PC-3 (cell line): ENCODE measurements around the gene MIPOL1. TPM values are rescaled to one million over a fixed set of nuclear protein-coding genes. Genes with fewer than 3 reads are reported as not detected.

Source experiments
- ATAC-seq: fragments of 200-7000 bp; cut with Tn5 transposase; 2 replicates; pipeline ENCODE4 v1.9.1; 2020; ENCODE audit warnings: mild to moderate bottlenecking, moderate library complexity
- BruUV-seq: library from RNA; stranded (reverse); fragments of 400-500 nt; replicated peaks from 2 replicates; lab custom pipeline; 2021; lab: Mats Ljungman, UMichigan
- CTCF ChIA-PET: fragments of 300-600 bp; sonication (Branson Sonifier 250); formaldehyde crosslinking; loops from one replicate; lab custom pipeline; 2022; ENCODE audit warnings: antibody characterized with exemption; lab: Charles Lee
- POLR2A ChIA-PET: fragments of 300-600 bp; sonication (Branson Sonifier 250); formaldehyde crosslinking; loops from one replicate; lab custom pipeline; 2022; ENCODE audit warnings: antibody characterized with exemption; ENCODE audit not compliant: unreplicated experiment; lab: Charles Lee
- DNase-seq: peaks from one replicate; pipeline ENCODE4 v3.0.0-alpha.2; 2015
- H2AFZ ChIP-seq: fragments of 300-600 bp; sonication (generic); 2 replicates; pipeline ENCODE4 v1.6.0; 2016; ENCODE audit warnings: antibody characterized with exemption, low read length
- H3F3A ChIP-seq: fragments of 300-600 bp; sonication (generic); one replicate; pipeline ENCODE4 v1.6.0; 2017; ENCODE audit warnings: antibody characterized with exemption, low read length, control low read depth, mild to moderate bottlenecking; ENCODE audit not compliant: unreplicated experiment
- H3K27ac ChIP-seq: fragments of 300-600 bp; sonication (generic); 2 replicates; pipeline ENCODE4 v1.5.1; 2016; ENCODE audit warnings: mild to moderate bottlenecking, low read length
- H3K27me3 ChIP-seq: fragments of 300-600 bp; sonication (generic); 2 replicates; pipeline ENCODE4 v1.6.1; 2016; ENCODE audit warnings: low read length, mixed read lengths
- H3K36me3 ChIP-seq: fragments of 300-600 bp; sonication (generic); 2 replicates; pipeline ENCODE4 v1.6.1; 2016; ENCODE audit warnings: low read depth, mixed run types, low read length, mixed read lengths
- H3K4me1 ChIP-seq: fragments of 300-600 bp; sonication (generic); 2 replicates; pipeline ENCODE4 v1.5.1; 2016; ENCODE audit warnings: low read length; ENCODE audit not compliant: insufficient read depth
- H3K4me2 ChIP-seq: fragments of 300-600 bp; sonication (generic); 2 replicates; pipeline ENCODE4 v1.6.0; 2016; ENCODE audit warnings: low read length
- H3K4me3 ChIP-seq: fragments of 300-600 bp; sonication (generic); 2 replicates; pipeline ENCODE4 v1.5.1; 2016; ENCODE audit warnings: mild to moderate bottlenecking, low read length, mixed read lengths
- H3K79me2 ChIP-seq: fragments of 300-600 bp; sonication (generic); 2 replicates; pipeline ENCODE4 v1.6.1; 2017; ENCODE audit warnings: low read length, mixed read lengths
- H3K9ac ChIP-seq: fragments of 300-600 bp; sonication (generic); 2 replicates; pipeline ENCODE4 v1.6.0; 2016; ENCODE audit warnings: mild to moderate bottlenecking, low read length
- H3K9me2 ChIP-seq: fragments of 300-600 bp; sonication (generic); replicated peaks from 2 replicates; pipeline ENCODE4 v1.6.1; 2016; ENCODE audit warnings: mixed run types, low read length, mixed read lengths
- H3K9me3 ChIP-seq: fragments of 300-600 bp; sonication (generic); 2 replicates; pipeline ENCODE4 v1.6.1; 2016; ENCODE audit warnings: low read length, mixed read lengths
- H4K20me1 ChIP-seq: fragments of 300-600 bp; sonication (generic); 2 replicates; pipeline ENCODE4 v1.6.1; 2016; ENCODE audit warnings: low read length, mixed read lengths
- CTCF ChIP-seq: fragments of 300-600 bp; sonication (generic); conservative IDR thresholded peaks from 2 replicates; pipeline ENCODE4 v1.5.1; 2017; ENCODE audit warnings: antibody characterized with exemption, low read depth, mild to moderate bottlenecking, low read length
- EZH2 ChIP-seq: fragments of 300-600 bp; sonication (generic); IDR thresholded peaks from one replicate; pipeline ENCODE4 v1.6.1; 2017; ENCODE audit warnings: antibody characterized with exemption, mild to moderate bottlenecking, low read length; ENCODE audit not compliant: unreplicated experiment
- EZH2phosphoT487 ChIP-seq: fragments of 300-600 bp; sonication (generic); IDR thresholded peaks from 2 replicates; pipeline ENCODE4 v1.6.1; 2018; ENCODE audit warnings: mild to moderate bottlenecking, antibody characterized with exemption, low read length, borderline replicate concordance
- intact Hi-C: fragments of 100-400 bp; cut with micrococcal nuclease; formaldehyde crosslinking; loops from 2 replicates; pipeline ENCODE4 v1.9.0; 2023
- total RNA-seq: library from RNA; depleted of rRNA; stranded (reverse); fragments of >200 nt; gene quantifications from 2 replicates; pipeline ENCODE4 v1.2.3, GENCODE V29; 2014

Gene MIPOL1
- total RNA-seq, 1 experiment from 2014 or later = 22.5 TPM

DNA sequence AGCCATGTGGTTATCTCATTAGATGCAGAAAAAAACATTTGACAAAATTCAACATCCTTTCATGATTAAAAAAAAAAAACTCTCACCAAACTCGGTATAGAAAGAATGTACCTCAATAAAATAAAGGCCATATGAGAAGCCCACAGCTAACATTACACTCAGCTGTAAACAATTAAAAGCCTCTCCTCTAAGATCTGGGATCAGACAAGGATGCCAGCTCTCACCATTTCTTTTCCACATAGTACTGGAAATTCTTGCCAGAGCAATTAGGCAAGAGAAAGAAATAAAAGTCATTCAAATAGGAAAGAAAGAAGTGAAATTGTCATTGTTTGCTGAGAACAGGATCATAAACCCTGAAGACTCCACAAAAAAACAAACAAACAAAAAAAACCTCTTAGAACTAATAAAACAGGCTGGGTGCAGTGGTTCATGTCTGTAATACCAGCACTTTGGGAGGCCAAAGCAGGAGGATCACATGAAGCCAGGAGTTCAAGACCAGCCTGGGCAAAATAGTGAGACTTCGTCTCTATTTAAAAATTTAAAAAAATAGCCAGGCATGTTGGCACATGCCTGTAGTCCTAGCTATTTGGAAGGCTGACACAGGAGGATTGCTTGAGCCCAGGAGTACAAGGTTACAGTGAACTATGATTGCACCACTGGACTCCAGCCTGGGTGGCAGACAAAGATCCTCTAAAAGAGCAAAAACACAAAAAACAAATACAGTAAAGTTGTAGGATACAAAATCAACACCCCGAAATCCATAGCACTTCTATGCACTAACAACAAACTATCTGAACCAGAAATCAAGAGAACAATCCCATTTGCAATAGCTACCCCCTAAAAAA lies 282.9 kb downstream of the MIPOL1 start:
- H3K4me3 ChIP-seq = no peak overlapping the region
- no peaks in the 10 kb centered on the region for H3K9me2 ChIP-seq
- no peaks in the 10 kb centered on the region for H3K36me3 ChIP-seq
- H3K9ac ChIP-seq = no peak overlapping the region
- intact Hi-C loops = no loop called here
- H4K20me1 ChIP-seq = no peaks in the 10 kb centered on the region
- POLR2A ChIA-PET = no interaction called here
- H3K9me3 ChIP-seq = no peaks in the 10 kb centered on the region
- no peaks in the 10 kb centered on the region for H3K27me3 ChIP-seq
- H2AFZ ChIP-seq = no peak overlapping the region
- H3K79me2 ChIP-seq = no peaks in the 10 kb centered on the region
- H3K27ac ChIP-seq = no peak overlapping the region
- no peak for ATAC-seq
- TF ChIP-seq CTCF (no peak), EZH2 (no peak), EZH2phosphoT487 (no peak)
- DNase-seq = no peak
- CTCF ChIA-PET = no interaction called here
- H3K4me2 ChIP-seq = no peak overlapping the region
- no peaks in the 10 kb centered on the region for H3K4me1 ChIP-seq
- BruUV-seq = no TSS peak
- H3F3A ChIP-seq = no peaks in the 10 kb centered on the region

DNA sequence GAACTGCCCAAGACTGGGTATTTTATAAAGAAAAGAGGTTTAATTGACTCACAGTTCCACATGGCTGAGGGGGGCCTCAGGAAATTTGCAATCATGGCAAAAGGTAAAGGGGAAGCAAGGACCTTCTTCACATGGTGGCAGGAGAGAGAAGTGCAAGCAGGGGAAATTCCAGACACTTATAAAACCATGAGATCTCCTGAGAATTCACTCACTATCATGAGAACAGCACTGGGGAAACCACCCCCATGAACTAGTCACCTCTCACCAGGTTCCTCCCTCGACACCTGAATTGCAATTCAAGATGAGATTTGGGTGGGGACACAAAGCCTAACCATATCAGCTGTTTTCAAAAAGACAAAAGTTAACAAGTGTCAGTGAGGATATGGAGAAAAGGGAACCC lies 284.7 kb downstream of the MIPOL1 start:
- no peak overlapping the region for H2AFZ ChIP-seq
- CTCF ChIA-PET = no interaction called here
- H3K4me1 ChIP-seq = no peaks in the 10 kb centered on the region
- no peak for DNase-seq
- TF ChIP-seq EZH2phosphoT487 (no peak), EZH2 (no peak), CTCF (no peak)
- no TSS peak for BruUV-seq
- no peaks in the 10 kb centered on the region for H3K9me2 ChIP-seq
- H3K36me3 ChIP-seq = no peaks in the 10 kb centered on the region
- H3K27me3 ChIP-seq = no peaks in the 10 kb centered on the region
- POLR2A ChIA-PET = interaction anchor here (0.6 kb wide), 1 partner anchor 106 kb away, joined by 6 read pairs; no protein-coding TSS in a partner anchor
- H3K9me3 ChIP-seq = no peaks in the 10 kb centered on the region
- no peaks in the 10 kb centered on the region for H3K79me2 ChIP-seq
- no peaks in the 10 kb centered on the region for H3F3A ChIP-seq
- no peak overlapping the region for H3K27ac ChIP-seq
- no peak overlapping the region for H3K4me3 ChIP-seq
- H4K20me1 ChIP-seq = no peaks in the 10 kb centered on the region
- intact Hi-C loops = no loop called here
- H3K4me2 ChIP-seq = no peak overlapping the region
- no peak for ATAC-seq
- H3K9ac ChIP-seq = no peak overlapping the region

GRCh38 chr14:37483672-37484071 lies 285.9 kb downstream of the MIPOL1 start:
- no peak overlapping the region for H3K27ac ChIP-seq
- H3K79me2 ChIP-seq = no peaks in the 10 kb centered on the region
- H3K4me3 ChIP-seq = no peak overlapping the region
- CTCF ChIA-PET = no interaction called here
- ATAC-seq (no peak), DNase-seq (no peak)
- H3K9ac ChIP-seq = no peak overlapping the region
- no peaks in the 10 kb centered on the region for H4K20me1 ChIP-seq
- no peak overlapping the region for H3K4me2 ChIP-seq
- H3F3A ChIP-seq = no peaks in the 10 kb centered on the region
- H3K9me2 ChIP-seq = no peaks in the 10 kb centered on the region
- POLR2A ChIA-PET = no interaction called here
- no peaks in the 10 kb centered on the region for H3K4me1 ChIP-seq
- H3K27me3 ChIP-seq = no peaks in the 10 kb centered on the region
- no TSS peak for BruUV-seq
- no peaks in the 10 kb centered on the region for H3K9me3 ChIP-seq
- H3K36me3 ChIP-seq = no peaks in the 10 kb centered on the region
- H2AFZ ChIP-seq = no peak overlapping the region
- intact Hi-C loops = no loop called here
- TF ChIP-seq CTCF (no peak), EZH2phosphoT487 (no peak), EZH2 (no peak)
